ENCODE results near the gene SEC31A. TPM values are rescaled to one million over a fixed set of nuclear protein-coding genes. Genes with fewer than 3 reads are reported as not detected.

SEC31A gene
- total and polyA plus RNA-seq, 7 donors = 77.7 to 120 (median 103) TPM

GRCh38 chr4:82900411-82901182 is 9.6 kb upstream of the SEC31A start, which contains the start of gene THAP9:
Gene THAP9 (plus strand): TSS chr4:82900735. CDS start chr4:82900803, 68 bp downstream.
- WGBS, 3 donors = 0 to 1% (median 1%) methylated on average over 65 to 67 of the region's 67 CpGs
- peaks cover 37% of the 10 kb centered on the region for H3K4me1 ChIP-seq
- H3K4me3 ChIP-seq = peak within 1 kb of the TSS; percentile 76
- peaks cover 0 to 25% of the 10 kb centered on the region in 2 donors for H3K36me3 ChIP-seq (ENCODE audit: insufficient read depth in 1 of 2, low read depth in 1 of 2)
- no peaks in the 10 kb centered on the region for H3K27me3 ChIP-seq (ENCODE audit: insufficient read depth in 3 of 3, low read length in 2 of 3)
- ATAC-seq (peak; percentile 96 to 98 (median 97)), DNase-seq (peak; percentile 98 to 99)
- peak within 1 kb of the TSS; percentile 96 for H3K27ac ChIP-seq
- TF ChIP-seq CTCF (IDR thresholded peaks at IDR 0.05) = no peak
- no peaks in the 10 kb centered on the region for H3K9me3 ChIP-seq
- intact Hi-C loops (cut with DNase I) = loop anchor here (1.0 to 5.0 kb wide), 2 partner anchors 9 to 112 kb away; partner anchors contain the start of genes LIN54 (in 1 of the 2) and SEC31A (in 1 of the 2)

GRCh38 chr4:82900066-82900410 is 9.1 kb upstream of the SEC31A start:
- peak overlapping the region; percentile 96 for H3K27ac ChIP-seq
- H3K4me1 ChIP-seq = peaks cover 37% of the 10 kb centered on the region
- DNase-seq = no peak
- intact Hi-C loops (cut with DNase I) = loop anchor here (1.0 to 5.0 kb wide), 2 partner anchors 9 to 112 kb away; partner anchors contain the start of genes LIN54 (in 1 of the 2) and SEC31A (in 1 of the 2)
- peak overlapping the region; percentile 76 for H3K4me3 ChIP-seq
- no peak for TF ChIP-seq CTCF (IDR thresholded peaks at IDR 0.05)
- ATAC-seq = peak; percentile 6 to 48 (median 30)
- whole genome bisulfite sequencing, 3 donors = 0 to 1% (median 0%) methylated on average over 14 of the region's 14 CpGs
- H3K9me3 ChIP-seq = no peaks in the 10 kb centered on the region
- peaks cover 0 to 27% of the 10 kb centered on the region in 2 donors for H3K36me3 ChIP-seq (ENCODE audit: insufficient read depth in 1 of 2, low read depth in 1 of 2)
- no peaks in the 10 kb centered on the region for H3K27me3 ChIP-seq (ENCODE audit: insufficient read depth in 3 of 3, low read length in 2 of 3)

- TF ChIP-seq CTCF (IDR thresholded peaks at IDR 0.05) = no peak
- intact Hi-C loops (cut with DNase I) = loop anchor here (1.0 to 10.0 kb wide), 5 partner anchors 8 to 525 kb away; partner anchors contain the start of genes COPS4 (in 1 of the 2), COQ2 (in 1 of the 2), HNRNPD (in 1 of the 2) and LIN54 (in 1 of the 2)
- Histone ChIP-seq H3K4me3 (peak overlapping the region; percentile 76), H3K4me1 (peaks cover 37% of the 10 kb centered on the region), H3K27ac (peak overlapping the region; percentile 96), H3K36me3 (ENCODE audit: insufficient read depth in 1 of 2, low read depth in 1 of 2) (peaks cover 0 to 32% of the 10 kb centered on the region in 2 donors), H3K27me3 (ENCODE audit: insufficient read depth in 3 of 3, low read length in 2 of 3) (no peaks in the 10 kb centered on the region), H3K9me3 (no peaks in the 10 kb centered on the region)
- no peak for DNase-seq
- ATAC-seq = no peak
- 0 to 5% (median 2%) methylated on average over 4 of the region's 4 CpGs for WGBS, 3 donors
Measured at GRCh38 chr4:82899374-82900065, 8.6 kb upstream of the SEC31A start.

- intact Hi-C loops (cut with DNase I) = loop anchor here in 1 of 2 donors (5.0 to 10.0 kb wide), 3 partner anchors 136 to 524 kb away; partner anchors contain the start of genes COPS4, COQ2 and HNRNPD
- DNase-seq = no peak
- ATAC-seq = no peak
- no peaks in the 10 kb centered on the region for H3K9me3 ChIP-seq
- H3K36me3 ChIP-seq (ENCODE audit: insufficient read depth in 1 of 2, low read depth in 1 of 2) = peaks cover 5 to 41% of the 10 kb centered on the region in 2 donors
- peaks cover 37% of the 10 kb centered on the region for H3K4me1 ChIP-seq
- H3K27ac ChIP-seq = peak overlapping the region; percentile 96
- no peak for TF ChIP-seq CTCF (IDR thresholded peaks at IDR 0.05)
- H3K4me3 ChIP-seq = peak overlapping the region; percentile 76
- 41 to 44% (median 43%) methylated on average over 7 of the region's 7 CpGs for WGBS, 3 donors
- no peaks in the 10 kb centered on the region for H3K27me3 ChIP-seq (ENCODE audit: insufficient read depth in 3 of 3, low read length in 2 of 3)
Measured at GRCh38 chr4:82898322-82899243, 7.6 kb upstream of the SEC31A start.
